ENCODE results near the gene LPP.

DNA sequence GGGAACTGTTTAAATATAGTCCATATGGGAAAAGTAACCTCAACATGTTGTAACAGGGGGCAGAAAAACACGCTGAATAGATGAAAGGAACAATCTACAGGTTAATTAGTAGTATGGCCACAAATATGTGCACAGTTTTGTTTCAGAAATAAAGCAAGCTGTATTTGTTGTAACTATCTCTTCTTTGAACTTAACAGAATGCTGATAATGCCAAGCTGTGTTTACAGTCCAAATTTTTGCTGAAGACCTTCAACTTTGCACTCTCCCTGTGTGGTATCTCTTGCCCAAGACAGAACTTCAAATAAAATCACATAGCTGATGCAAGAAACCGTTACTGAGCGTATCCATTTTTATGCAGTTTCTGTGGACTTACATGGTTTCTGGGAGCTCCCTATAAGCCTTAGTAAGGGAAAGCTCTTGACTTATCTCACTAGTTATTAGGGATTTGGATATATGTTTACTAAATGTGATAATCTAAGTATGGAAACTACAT lies 592.4 kb downstream of the LPP start:
- TF ChIP-seq, protein P1, sequence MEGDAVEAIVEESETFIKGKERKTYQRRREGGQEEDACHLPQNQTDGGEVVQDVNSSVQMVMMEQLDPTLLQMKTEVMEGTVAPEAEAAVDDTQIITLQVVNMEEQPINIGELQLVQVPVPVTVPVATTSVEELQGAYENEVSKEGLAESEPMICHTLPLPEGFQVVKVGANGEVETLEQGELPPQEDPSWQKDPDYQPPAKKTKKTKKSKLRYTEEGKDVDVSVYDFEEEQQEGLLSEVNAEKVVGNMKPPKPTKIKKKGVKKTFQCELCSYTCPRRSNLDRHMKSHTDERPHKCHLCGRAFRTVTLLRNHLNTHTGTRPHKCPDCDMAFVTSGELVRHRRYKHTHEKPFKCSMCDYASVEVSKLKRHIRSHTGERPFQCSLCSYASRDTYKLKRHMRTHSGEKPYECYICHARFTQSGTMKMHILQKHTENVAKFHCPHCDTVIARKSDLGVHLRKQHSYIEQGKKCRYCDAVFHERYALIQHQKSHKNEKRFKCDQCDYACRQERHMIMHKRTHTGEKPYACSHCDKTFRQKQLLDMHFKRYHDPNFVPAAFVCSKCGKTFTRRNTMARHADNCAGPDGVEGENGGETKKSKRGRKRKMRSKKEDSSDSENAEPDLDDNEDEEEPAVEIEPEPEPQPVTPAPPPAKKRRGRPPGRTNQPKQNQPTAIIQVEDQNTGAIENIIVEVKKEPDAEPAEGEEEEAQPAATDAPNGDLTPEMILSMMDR (IDR thresholded peaks at IDR 0.05; ENCODE audit: borderline replicate concordance, extremely low read depth, low read length, poor library complexity, severe bottlenecking): no peak
- TF ChIP-seq EZH2 (IDR thresholded peaks at IDR 0.05; ENCODE audit: borderline replicate concordance, low read depth, low read length, severe bottlenecking): no peak

All from DND-41 (cell line).